HG03060 (cell line): ENCODE results near the gene ALS2CL.

ENCODE experiments used
- ATAC-seq: cut with Tn5 transposase; IDR thresholded peaks from one replicate; pipeline ENCODE4 v1.9.1; 2021; ENCODE audit warnings: low read depth, moderate number of reproducible peaks; ENCODE audit not compliant: unreplicated experiment

Gene ALS2CL

GRCh38 chr3:46716461-46717441, 23.3 kb upstream of the ALS2CL start:
- no peak for ATAC-seq

DNA sequence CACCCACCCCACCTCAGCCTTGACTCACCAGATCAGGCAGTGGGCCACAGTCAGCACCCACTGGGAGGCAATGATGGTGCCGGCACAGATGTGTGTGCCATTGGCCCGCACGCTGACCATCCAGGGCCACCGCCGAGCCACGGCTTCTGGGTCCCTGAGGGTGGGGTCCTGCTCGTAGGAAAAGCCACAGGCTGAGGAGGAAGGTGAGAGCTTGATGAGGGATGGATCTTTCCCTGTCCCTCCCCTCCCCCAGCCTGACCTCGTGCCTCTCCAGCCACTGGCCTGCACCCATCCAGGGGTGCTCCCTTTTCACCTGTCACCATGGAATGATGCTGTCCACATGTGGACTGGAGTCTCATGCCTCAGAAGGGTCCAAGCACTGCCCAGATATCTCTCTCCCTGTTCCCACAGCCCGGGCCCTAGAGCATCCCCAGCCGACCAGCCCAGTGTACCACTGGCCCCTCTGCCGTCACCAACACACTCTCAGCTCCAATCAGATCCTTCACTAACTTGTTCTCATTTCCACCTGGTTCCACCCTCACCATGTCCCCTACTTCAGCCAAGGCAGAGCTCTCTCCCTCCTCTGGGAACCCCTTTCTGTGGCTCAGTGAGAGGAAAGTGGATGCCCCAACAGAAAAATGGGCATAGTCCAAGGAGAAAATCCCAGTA, 22.2 kb upstream of the ALS2CL start:
- ATAC-seq, result no peak

GRCh38 chr3:46714728-46715506, 21.4 kb upstream of the ALS2CL start:
- ATAC-seq, result no peak

DNA sequence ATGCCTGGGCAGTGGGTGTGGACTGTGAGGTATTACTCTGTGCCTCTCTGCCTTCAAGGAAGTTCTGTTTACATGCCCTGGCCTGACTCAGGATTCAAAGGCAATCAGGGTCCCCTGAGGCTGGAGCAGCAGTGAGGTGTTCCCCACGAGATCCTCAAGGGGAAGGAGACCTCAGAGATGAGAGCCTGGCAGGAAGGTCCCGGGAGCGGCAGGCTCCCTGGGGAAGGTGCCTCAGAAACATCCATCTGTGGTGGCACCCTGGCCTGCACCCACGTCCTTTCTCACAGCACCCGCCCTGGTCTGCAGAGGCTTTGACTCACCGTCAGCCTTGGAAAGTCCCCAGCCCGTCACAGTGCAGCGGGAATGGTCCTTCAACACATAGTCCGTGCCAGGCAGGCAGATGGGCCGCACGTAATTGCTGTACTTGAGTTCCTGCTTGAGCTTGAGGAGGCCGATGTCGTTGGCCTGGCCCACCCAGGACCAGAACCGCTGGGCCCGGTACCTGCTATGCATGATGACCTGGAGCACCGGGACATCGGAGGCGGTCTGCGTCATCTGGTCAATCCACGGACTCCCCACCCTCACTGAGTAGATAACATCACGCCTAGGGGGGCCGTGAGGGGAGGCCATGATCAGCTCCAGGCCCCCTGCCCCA, 20.5 kb upstream of the ALS2CL start:
- ATAC-seq, result no peak

- ATAC-seq, result no peak
Measured at GRCh38 chr3:46713050-46713897, 19.8 kb upstream of the ALS2CL start.

DNA sequence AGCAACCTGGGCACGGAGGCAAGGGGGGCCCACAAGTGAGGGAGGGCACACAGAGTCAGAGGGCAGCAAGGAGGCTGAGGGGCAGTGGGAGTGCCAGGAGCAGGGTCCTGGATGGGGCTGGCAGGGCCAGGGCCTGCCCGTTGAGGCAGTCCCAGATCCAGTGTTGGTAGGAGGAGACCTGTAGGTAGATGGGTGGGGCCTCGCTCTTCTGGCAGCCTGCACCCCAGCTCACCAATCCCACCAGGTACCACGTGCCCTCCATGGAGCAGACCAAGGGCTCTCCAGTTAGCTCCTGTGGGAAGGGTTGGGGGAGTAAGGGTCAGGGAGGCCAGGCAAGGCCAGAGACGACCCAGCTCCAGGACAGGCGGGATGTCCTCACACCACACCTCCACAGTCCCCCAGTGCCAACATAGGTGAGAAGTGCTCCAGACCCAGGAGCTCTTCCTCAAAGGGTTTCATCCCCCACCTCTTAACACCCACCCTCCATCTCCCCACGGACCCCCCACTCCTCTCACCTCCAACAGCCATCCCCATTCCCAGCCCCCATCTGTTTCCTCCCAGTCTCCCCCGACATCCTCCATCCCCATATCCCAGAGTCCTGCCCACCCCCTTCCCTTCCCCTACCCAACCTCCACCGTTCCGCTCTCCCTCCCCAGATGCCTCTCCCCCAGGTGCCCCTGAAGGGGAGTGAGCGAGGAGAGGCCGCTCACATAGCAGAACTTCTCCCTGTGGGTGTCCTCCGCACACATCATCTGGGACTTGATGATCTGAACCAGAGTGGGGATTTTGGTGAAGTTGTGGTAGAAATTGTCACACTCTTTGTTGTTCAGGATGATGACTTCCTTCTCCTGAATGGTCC, 18.9 kb upstream of the ALS2CL start:
- no peak for ATAC-seq

GRCh38 chr3:46711760-46712159, 18.3 kb upstream of the ALS2CL start:
- no peak for ATAC-seq

DNA sequence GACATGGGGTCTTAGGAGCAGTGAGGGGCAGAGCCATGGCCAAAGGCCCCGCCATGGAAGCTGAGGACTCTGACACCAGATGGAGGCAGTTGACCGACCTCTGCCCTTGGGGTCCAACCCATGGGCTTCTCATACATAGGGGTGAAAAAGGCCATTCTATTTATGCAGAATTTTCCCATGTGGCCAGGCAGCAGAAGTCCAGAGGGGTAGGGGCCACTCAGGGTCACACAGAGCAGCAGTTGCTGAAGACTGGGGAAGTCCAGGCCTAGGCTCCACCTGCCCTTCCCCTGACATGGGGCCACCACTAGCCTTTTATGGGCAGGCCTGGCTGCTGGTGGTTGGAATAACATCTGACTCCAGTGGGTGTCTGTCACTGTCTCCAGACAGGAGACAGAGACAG, 17.8 kb upstream of the ALS2CL start:
- no peak for ATAC-seq

- ATAC-seq, result no peak
Measured at GRCh38 chr3:46710671-46711295, 17.3 kb upstream of the ALS2CL start.

DNA sequence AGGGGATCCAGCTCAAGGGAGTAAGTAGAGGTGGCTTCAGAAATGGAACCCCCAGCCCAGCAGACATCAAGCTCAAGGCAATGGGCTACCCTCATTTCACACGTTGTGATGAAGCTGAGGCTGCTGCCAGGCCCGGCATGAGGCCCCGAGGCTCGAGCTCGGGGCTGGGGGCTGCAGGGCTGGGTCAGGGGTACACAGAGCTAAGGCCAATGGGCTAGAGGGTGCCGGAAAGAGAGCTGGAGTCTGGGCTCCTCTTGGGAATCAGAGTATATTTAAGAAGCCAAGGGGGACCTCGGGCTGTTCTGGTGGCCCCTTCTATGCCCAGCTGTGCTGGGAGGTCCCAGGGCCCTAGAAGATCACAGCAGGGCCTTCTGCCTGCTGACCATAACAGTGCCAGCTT, 16.8 kb upstream of the ALS2CL start:
- ATAC-seq, result no peak

- no peak for ATAC-seq
Measured at GRCh38 chr3:46709721-46710120, 16.2 kb upstream of the ALS2CL start.

DNA sequence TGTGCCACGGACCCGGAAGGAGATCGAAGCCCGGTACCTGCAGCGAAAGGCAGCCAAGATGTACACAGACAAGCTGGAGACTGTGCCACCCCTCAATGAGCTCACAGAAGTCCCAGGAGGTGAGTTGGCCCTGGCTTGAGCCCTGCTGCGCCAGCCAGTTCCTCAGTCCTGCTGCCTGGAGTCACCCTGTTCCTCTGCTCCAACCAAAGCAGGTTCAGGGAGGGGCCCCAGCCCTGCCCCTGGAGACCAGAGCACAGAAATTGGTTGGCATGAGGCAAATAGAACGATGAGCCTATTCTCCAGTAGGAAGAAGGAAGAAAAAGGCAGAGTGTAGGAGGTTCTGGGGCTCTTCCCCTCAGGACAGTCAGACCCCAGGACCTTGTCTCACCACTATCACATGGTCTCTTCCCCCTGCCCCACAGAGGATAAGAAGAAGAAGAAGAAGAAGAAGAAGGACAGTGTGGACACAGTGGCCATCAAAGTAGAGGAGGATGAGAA, 15.7 kb upstream of the ALS2CL start:
- no peak for ATAC-seq

GRCh38 chr3:46708401-46709156, 15.1 kb upstream of the ALS2CL start:
- ATAC-seq, result no peak

DNA sequence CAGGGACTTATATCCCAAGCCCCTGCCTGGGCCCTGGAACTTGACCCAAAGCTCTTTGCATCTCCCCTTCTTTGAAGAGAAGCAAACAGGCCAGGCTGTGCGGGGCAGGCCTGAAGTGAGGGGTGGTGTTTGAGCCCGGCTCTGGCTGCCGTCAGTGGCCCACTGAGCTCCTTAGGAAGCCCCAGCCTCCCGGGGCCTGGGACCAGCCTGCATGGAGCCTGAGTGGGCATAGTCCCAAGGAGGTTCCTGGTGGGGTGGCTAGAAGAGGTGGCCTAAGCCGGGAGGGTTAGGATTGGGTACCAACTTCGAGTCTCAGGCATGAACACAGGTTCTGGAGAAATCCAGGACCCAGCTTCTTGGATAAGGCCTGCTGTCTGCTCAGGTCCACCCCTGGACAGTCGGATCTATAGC, 14.1 kb upstream of the ALS2CL start:
- ATAC-seq, result no peak

- ATAC-seq, result no peak
Measured at GRCh38 chr3:46706771-46707582, 13.5 kb upstream of the ALS2CL start.

DNA sequence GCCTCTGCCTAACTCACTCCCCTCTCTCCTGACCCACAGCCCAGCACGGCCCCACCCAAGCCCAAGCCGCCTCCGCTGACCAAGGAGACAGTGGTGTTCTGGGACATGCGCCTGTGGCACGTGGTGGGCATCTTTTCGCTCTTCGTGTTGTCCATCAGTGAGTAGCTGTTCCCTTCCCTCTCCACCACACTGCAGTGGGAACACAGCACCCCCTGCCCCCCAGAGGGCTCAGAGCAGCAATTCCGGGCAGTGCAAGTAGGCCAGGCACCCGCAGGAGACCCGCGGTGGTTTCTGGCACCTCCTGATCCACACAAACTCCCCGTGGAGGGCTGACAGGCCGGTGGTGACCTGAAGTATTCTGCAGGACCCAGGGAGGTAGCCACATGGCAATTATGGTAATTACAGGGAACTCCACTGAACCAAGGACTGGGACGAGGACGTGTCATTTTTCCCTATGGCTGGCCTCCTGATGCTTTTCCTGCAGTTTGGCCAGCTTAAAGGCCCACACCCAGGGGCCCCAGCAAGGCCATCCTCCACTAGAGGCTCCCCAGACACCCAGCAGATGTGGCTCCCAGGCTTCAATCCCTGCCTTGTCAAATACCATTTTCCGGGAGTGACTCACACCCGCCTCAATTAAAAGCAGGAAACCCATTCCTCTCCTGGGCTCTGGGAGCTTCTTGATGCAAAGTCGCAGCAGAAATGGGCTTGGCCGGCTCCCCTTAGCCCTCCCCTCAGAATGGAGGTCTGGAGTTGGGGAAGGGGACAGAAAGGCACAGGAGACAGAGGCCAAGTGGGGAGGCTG, 12.5 kb upstream of the ALS2CL start:
- ATAC-seq, result no peak
